Hindlimb muscle (tissue), 1 donor: Measurements from ENCODE around the gene AK5. TPM values are rescaled to one million over a fixed set of nuclear protein-coding genes. Genes with fewer than 3 reads are reported as not detected.

Source experiments
- DNase-seq: peaks from one replicate; pipeline ENCODE4 v3.0.0-alpha.2; 2013
- polyA plus RNA-seq: library from polyadenylated mRNA; unstranded; fragments of 120-200 nt; gene quantifications from one replicate; pipeline ENCODE4 v1.2.1, GENCODE V29; 2013; ENCODE audit not compliant: insufficient read length

The AK5 gene
- polyA plus RNA-seq = 6.6 TPM

GRCh38 chr1:77281491-77282186, at the start of gene AK5:
Gene AK5, plus strand, starts transcription at chr1:77282019. Its CDS starts 295 bp downstream, at chr1:77282314.
- DNase-seq = peak; percentile 42

GRCh38 chr1:77232829-77233228, 49.0 kb upstream of the AK5 start:
- no peak for DNase-seq

GRCh38 chr1:77234096-77234495, 47.7 kb upstream of the AK5 start:
- DNase-seq = no peak

- no peak for DNase-seq
Measured at GRCh38 chr1:77234943-77235342, 46.9 kb upstream of the AK5 start.

GRCh38 chr1:77238462-77238861, 43.4 kb upstream of the AK5 start:
- no peak for DNase-seq

- no peak for DNase-seq
Measured at GRCh38 chr1:77239311-77239710, 42.5 kb upstream of the AK5 start.

- DNase-seq = no peak
Measured at GRCh38 chr1:77245830-77246229, 36.0 kb upstream of the AK5 start.

- DNase-seq = no peak
Measured at GRCh38 chr1:77250126-77250525, 31.7 kb upstream of the AK5 start.

GRCh38 chr1:77253211-77253610, 28.6 kb upstream of the AK5 start:
- no peak for DNase-seq

- DNase-seq = no peak
Measured at GRCh38 chr1:77263708-77264107, 18.1 kb upstream of the AK5 start.

GRCh38 chr1:77265180-77265579, 16.6 kb upstream of the AK5 start:
- DNase-seq = no peak

- DNase-seq = no peak
Measured at GRCh38 chr1:77267035-77267434, 14.8 kb upstream of the AK5 start.

- DNase-seq = no peak
Measured at GRCh38 chr1:77271852-77272580, 9.8 kb upstream of the AK5 start.

GRCh38 chr1:77273891-77274290, 7.9 kb upstream of the AK5 start:
- DNase-seq = no peak

- DNase-seq = no peak
Measured at GRCh38 chr1:77275194-77275593, 6.6 kb upstream of the AK5 start.

- DNase-seq = no peak
Measured at GRCh38 chr1:77276941-77277340, 4.9 kb upstream of the AK5 start.

- DNase-seq = no peak
Measured at GRCh38 chr1:77279929-77280328, 1.9 kb upstream of the AK5 start.

- no peak for DNase-seq
Measured at GRCh38 chr1:77280962-77281361, 857 bp upstream of the AK5 start.

- no peak for DNase-seq
Measured at GRCh38 chr1:77282187-77282865, 507 bp downstream of the AK5 start.

GRCh38 chr1:77282866-77283539, 1.2 kb downstream of the AK5 start:
- DNase-seq = no peak

GRCh38 chr1:77283701-77284425, 2.0 kb downstream of the AK5 start:
- DNase-seq = no peak

- no peak for DNase-seq
Measured at GRCh38 chr1:77287535-77287934, 5.7 kb downstream of the AK5 start.
